Lung (tissue), 12 donors: Measurements from ENCODE around the gene PRSS36. TPM values are rescaled to one million over a fixed set of nuclear protein-coding genes. Genes with fewer than 3 reads are reported as not detected.

Source experiments
- ATAC-seq: fragments of 200-7000 bp; cut with Tn5 transposase; one replicate; pipeline ENCODE4 v1.9.1; 2020; ENCODE audit warnings: moderate number of reproducible peaks; ENCODE audit not compliant: insufficient read depth, low FRiP score
- DNase-seq, 3 donors: peaks; one replicate each; pipeline ENCODE4 v3.0.0-alpha.2; 2013 to 2017
- H3K27ac ChIP-seq, 2 donors: one replicate each; pipeline ENCODE4 v1.5.1; 2013; ENCODE audit warnings: mild to moderate bottlenecking in 2 of 2, moderate library complexity in 2 of 2, control low read depth in 1 of 2, inconsistent platforms in 1 of 2, low read depth in 1 of 2, low read length in 1 of 2
- H3K27me3 ChIP-seq, 3 donors: one replicate each; pipeline ENCODE4 v1.5.1; 2013; ENCODE audit warnings: low read length in 2 of 3; ENCODE audit not compliant: control insufficient read depth in 3 of 3, insufficient read depth in 3 of 3
- H3K36me3 ChIP-seq, 4 donors: one replicate each; pipeline ENCODE4 v1.5.1; 2013; ENCODE audit warnings: low read length in 4 of 4, mild to moderate bottlenecking in 1 of 4, moderate library complexity in 1 of 4; ENCODE audit not compliant: control insufficient read depth in 4 of 4, insufficient read depth in 4 of 4
- H3K4me1 ChIP-seq, 5 donors: one replicate each; pipeline ENCODE4 v1.5.1; 2013; ENCODE audit warnings: low read length in 5 of 5, mild to moderate bottlenecking in 2 of 5, moderate library complexity in 1 of 5; ENCODE audit not compliant: control insufficient read depth in 5 of 5, insufficient read depth in 5 of 5
- H3K4me3 ChIP-seq: one replicate; pipeline ENCODE4 v1.5.1; 2013; ENCODE audit warnings: mild to moderate bottlenecking, control low read depth, moderate library complexity
- H3K9ac ChIP-seq, 2 donors: one replicate each; pipeline ENCODE4 v1.5.1; 2013; ENCODE audit warnings: low read length in 2 of 2, control low read depth in 1 of 2; ENCODE audit not compliant: insufficient read depth in 1 of 2
- H3K9me3 ChIP-seq, 4 donors: one replicate each; pipeline ENCODE4 v1.5.1; 2013; ENCODE audit warnings: low read length in 3 of 4, mild to moderate bottlenecking in 1 of 4, moderate library complexity in 1 of 4; ENCODE audit not compliant: control insufficient read depth in 4 of 4, insufficient read depth in 3 of 4
- WGBS, 2 donors: extraction: QIAGEN DNeasy Blood & Tissue Kit; methylation state at CpG; one replicate each; pipeline ENCODE4 v1.1.7; 2013; 5-methylcytosine and 5-hydroxymethylcytosine counted together
- polyA plus RNA-seq, 2 donors: library from polyadenylated mRNA; stranded (reverse); fragments of 200-250 nt; gene quantifications; one replicate each; pipeline ENCODE4 v1.2.1, GENCODE V29; 2013
- total RNA-seq, 2 donors: library from RNA; depleted of rRNA in 1 of 2; stranded (reverse); fragments of >200 nt in 1 of 2; gene quantifications; one replicate each; pipeline ENCODE4 v1.2.1, GENCODE V29; 2014 to 2021
- TF ChIP-seq, protein P1 (sequence below): IDR thresholded peaks from 2 replicates; pipeline ENCODE4 v1.5.1; 2012; ENCODE audit warnings: mild to moderate bottlenecking; ENCODE audit errors: control extremely low read depth, extremely low read depth
- donor health status: control.
- donor health status: control.
- donor health status: Bipolar disorder and iron deficiency.
- donor health status: healthy.
- donor health status: DM: yes; HTN: yes; CAD: no.

The PRSS36 gene
- total and polyA plus RNA-seq, 4 donors: 0.43 to 4.2 (median 3.1) TPM

DNA sequence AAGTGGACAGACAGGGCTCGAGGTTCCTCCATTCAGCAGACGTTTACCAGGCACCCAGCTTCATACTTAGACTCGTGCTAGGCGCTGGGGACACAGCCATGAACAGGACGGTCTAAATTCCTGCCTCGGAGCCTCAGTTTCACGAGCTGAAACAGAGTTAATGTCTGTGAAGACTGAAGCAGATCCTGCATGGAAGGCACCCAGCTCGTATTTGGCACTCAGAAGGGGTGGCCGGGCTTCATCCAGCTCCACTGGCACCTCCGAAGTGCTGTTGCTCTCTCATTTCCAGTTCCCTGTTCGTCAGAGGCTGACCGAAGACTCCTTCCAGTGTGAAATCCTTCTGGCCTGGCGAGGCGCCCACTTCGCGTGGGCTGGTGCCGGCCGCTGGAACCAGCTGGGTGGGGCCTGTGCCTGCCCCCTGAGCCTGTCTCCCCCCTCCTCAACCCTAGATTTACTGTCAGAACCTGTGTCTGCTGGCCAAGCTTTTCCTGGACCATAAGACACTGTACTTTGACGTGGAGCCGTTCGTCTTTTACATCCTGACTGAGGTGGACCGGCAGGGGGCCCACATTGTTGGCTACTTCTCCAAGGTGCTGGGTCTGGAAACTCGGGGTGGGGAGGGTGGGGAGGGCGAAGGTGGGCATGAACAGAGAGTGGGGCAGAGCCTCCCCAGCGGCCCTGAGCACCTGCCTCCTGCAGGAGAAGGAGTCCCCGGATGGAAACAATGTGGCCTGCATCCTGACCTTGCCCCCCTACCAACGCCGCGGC lies 20.1 kb downstream of the PRSS36 start:
- Histone ChIP-seq H3K4me1 (peaks cover 0 to 32% (median 7%) of the 10 kb centered on the region in 5 donors), H3K36me3 (peaks cover 15 to 35% (median 24%) of the 10 kb centered on the region in 4 donors), H3K4me3 (no peak overlapping the region), H3K27me3 (no peaks in the 10 kb centered on the region), H3K27ac (peak overlapping the region in 1 of 2 donors; percentile 94), H3K9me3 (no peaks in the 10 kb centered on the region), H3K9ac (no peak overlapping the region)
- TF ChIP-seq, protein P1, sequence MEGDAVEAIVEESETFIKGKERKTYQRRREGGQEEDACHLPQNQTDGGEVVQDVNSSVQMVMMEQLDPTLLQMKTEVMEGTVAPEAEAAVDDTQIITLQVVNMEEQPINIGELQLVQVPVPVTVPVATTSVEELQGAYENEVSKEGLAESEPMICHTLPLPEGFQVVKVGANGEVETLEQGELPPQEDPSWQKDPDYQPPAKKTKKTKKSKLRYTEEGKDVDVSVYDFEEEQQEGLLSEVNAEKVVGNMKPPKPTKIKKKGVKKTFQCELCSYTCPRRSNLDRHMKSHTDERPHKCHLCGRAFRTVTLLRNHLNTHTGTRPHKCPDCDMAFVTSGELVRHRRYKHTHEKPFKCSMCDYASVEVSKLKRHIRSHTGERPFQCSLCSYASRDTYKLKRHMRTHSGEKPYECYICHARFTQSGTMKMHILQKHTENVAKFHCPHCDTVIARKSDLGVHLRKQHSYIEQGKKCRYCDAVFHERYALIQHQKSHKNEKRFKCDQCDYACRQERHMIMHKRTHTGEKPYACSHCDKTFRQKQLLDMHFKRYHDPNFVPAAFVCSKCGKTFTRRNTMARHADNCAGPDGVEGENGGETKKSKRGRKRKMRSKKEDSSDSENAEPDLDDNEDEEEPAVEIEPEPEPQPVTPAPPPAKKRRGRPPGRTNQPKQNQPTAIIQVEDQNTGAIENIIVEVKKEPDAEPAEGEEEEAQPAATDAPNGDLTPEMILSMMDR: no peak
- no peak for ATAC-seq
- 28 to 48% methylated on average over 29 of the region's 29 CpGs for WGBS, 2 donors
- DNase-seq: no peak

DNA sequence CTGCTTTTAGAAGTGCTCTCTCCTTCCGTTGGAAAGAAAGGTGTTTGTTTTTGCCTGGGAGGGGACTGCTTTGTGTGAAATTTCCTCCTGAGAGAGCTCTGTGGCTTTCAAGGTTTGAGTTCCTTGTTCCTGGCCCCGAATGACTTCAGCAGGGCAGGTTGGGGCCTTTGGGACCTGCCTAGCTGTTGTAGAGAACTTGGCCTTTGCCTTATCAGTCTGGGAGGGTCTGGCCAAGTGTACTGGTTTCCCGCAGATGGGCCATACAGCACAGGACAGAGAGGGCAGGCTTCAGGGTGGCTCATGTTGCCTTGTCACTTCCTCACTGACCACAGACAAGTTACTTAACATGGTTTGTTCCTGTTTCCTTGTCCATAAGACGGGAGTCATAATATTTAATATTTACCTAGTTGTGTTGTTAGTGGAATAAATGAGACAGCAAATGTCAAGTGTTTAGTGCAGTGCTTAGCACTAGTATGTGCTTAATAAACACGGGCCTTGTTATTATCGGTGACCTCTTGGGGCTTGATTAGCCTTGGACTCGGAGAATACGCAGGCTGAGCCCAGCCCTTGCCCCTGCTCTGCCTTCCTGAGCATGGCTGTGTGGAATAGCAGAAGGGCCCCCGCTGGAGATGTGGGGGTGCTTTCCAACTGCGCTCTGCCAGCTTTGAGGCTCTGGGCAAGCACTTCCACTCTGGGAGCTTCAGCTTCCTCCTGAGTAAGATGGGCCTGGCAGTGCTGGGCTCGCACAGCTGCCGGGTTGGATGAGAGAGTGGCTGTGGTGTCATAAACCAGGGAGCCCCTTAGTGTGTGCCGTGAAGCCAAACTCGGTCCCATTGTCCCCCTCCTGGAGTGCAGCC lies 20.9 kb downstream of the PRSS36 start:
- DNase-seq: peak in 2 of 3 donors; percentile 21 to 56
- ATAC-seq: peak; percentile 63
- 22 to 40% methylated on average over 14 of the region's 14 CpGs for WGBS, 2 donors
- TF ChIP-seq, protein P1: no peak
- no peaks in the 10 kb centered on the region for H3K27me3 ChIP-seq
- H3K9me3 ChIP-seq: no peaks in the 10 kb centered on the region
- peaks cover 15 to 35% (median 26%) of the 10 kb centered on the region in 4 donors for H3K36me3 ChIP-seq
- no peak overlapping the region for H3K4me3 ChIP-seq
- peaks cover 0 to 27% (median 7%) of the 10 kb centered on the region in 5 donors for H3K4me1 ChIP-seq
- peak overlapping the region; percentile 28 to 94 for H3K27ac ChIP-seq
- no peak overlapping the region for H3K9ac ChIP-seq

DNA sequence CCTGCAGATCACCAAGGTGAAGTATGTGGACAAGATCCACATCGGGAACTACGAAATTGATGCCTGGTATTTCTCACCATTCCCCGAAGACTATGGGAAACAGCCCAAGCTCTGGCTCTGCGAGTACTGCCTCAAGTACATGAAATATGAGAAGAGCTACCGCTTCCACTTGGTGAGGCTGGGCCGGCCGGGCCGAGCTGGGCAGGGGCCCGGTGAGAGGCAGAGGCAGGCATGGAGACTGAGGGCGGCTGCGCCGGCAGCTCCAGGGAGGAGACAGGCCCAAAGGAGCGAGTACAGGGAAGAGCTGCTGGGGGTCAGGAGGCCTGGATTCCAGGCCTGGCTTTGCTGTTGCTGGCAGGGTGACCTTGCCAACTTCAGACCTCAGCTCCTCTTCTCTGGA lies 22.7 kb downstream of the PRSS36 start:
- peak; percentile 38 to 67 (median 54) for DNase-seq

More for the DNA sequence above, 22.7 kb downstream of the PRSS36 start:
- Histone ChIP-seq H3K4me1 (peaks cover 0 to 22% (median 6%) of the 10 kb centered on the region in 5 donors), H3K4me3 (no peak overlapping the region), H3K27me3 (no peaks in the 10 kb centered on the region), H3K9me3 (no peaks in the 10 kb centered on the region), H3K36me3 (peaks cover 15 to 30% (median 27%) of the 10 kb centered on the region in 4 donors), H3K27ac (peak overlapping the region in 1 of 2 donors; percentile 91), H3K9ac (no peak overlapping the region)
- TF ChIP-seq, protein P1: no peak
- peak; percentile 13 for ATAC-seq
- 73 to 88% methylated on average over 13 of the region's 13 CpGs for WGBS, 2 donors
